ENCODE data around the gene TSHR. TPM values are rescaled to one million over a fixed set of nuclear protein-coding genes. Genes with fewer than 3 reads are reported as not detected.
"Not testable (repeated sequence)": the region's sequence is repeated elsewhere in the genome, so short reads cannot be mapped to it uniquely, and the experiment has no call there.

The TSHR gene
- total RNA-seq, 6 experiments from 2014 or later = not detected

- Mint-ChIP-seq H3K27ac (no peak overlapping the region), H3K36me3 (ENCODE audit: low read depth) (no peaks in the 10 kb centered on the region), H3K4me3 (no peak overlapping the region), H3K27me3 (ENCODE audit: insufficient read depth) (peaks cover 5% of the 10 kb centered on the region), H3K4me1 (ENCODE audit: low read depth) (peaks cover 42% of the 10 kb centered on the region), H3K9me3 (peaks cover 3% of the 10 kb centered on the region; the same call in 1 of the 2 replicates)
- DNase-seq = no peak
- TF ChIP-seq, protein P1, sequence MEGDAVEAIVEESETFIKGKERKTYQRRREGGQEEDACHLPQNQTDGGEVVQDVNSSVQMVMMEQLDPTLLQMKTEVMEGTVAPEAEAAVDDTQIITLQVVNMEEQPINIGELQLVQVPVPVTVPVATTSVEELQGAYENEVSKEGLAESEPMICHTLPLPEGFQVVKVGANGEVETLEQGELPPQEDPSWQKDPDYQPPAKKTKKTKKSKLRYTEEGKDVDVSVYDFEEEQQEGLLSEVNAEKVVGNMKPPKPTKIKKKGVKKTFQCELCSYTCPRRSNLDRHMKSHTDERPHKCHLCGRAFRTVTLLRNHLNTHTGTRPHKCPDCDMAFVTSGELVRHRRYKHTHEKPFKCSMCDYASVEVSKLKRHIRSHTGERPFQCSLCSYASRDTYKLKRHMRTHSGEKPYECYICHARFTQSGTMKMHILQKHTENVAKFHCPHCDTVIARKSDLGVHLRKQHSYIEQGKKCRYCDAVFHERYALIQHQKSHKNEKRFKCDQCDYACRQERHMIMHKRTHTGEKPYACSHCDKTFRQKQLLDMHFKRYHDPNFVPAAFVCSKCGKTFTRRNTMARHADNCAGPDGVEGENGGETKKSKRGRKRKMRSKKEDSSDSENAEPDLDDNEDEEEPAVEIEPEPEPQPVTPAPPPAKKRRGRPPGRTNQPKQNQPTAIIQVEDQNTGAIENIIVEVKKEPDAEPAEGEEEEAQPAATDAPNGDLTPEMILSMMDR (IDR thresholded peaks at IDR 0.05) = no peak
Observed at GRCh38 chr14:80944861-80945617, 10.4 kb upstream of the TSHR start.

DNA sequence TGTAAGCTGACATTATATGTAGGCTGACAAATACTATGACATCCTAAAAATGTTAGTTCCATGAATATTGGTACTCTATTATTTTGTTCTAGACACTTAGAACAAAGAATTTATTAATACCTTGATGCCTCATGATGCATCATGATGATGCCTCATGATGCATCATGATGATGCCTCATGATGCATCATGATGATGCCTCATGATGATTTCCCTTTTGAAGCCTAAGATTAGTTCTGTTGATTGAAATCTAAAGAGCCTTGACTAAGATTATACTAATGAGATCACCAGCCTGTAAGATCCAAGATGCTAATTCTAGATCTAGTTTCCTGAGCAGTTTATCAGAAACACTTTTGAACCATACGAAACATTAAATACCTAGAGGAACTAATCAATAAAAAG, 9.2 kb upstream of the TSHR start:
- no peaks in the 10 kb centered on the region for H3K36me3 Mint-ChIP-seq (ENCODE audit: low read depth)
- DNase-seq = peak; percentile 10
- H3K9me3 Mint-ChIP-seq = peaks cover 3% of the 10 kb centered on the region; the same call in 1 of the 2 replicates
- H3K4me3 Mint-ChIP-seq = no peak overlapping the region
- peak overlapping the region; percentile 50 for H3K27ac Mint-ChIP-seq
- H3K4me1 Mint-ChIP-seq (ENCODE audit: low read depth) = peaks cover 33% of the 10 kb centered on the region
- TF ChIP-seq, protein P1 (IDR thresholded peaks at IDR 0.05) = no peak
- peaks cover 5% of the 10 kb centered on the region for H3K27me3 Mint-ChIP-seq (ENCODE audit: insufficient read depth)

DNA sequence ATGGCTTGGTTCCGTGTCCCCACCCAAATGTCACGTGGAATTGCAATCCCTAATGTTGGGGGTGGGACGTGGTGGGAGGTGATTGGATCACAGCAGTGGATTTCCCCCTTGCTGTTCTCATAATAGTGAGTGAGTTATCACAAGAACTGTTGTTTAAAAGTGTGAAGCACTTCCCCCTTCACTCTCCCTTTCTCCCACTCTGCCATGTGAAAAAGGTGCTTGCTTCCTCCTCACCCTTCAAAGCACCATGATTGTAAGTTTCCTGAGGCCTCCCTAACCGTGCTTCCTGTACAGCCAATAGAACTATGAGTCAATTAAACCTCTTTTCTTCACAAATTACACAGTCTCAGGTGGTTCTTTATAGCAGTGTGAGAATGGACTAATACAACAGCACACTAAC, 8.6 kb upstream of the TSHR start:
- TF ChIP-seq, protein P1 (IDR thresholded peaks at IDR 0.05) = no peak
- Mint-ChIP-seq H3K9me3 (peaks cover 3% of the 10 kb centered on the region; the same call in 1 of the 2 replicates), H3K4me1 (ENCODE audit: low read depth) (peaks cover 31% of the 10 kb centered on the region), H3K36me3 (ENCODE audit: low read depth) (no peaks in the 10 kb centered on the region), H3K27me3 (ENCODE audit: insufficient read depth) (peaks cover 5% of the 10 kb centered on the region), H3K4me3 (no peak overlapping the region), H3K27ac (no peak overlapping the region)
- no peak for DNase-seq

DNA sequence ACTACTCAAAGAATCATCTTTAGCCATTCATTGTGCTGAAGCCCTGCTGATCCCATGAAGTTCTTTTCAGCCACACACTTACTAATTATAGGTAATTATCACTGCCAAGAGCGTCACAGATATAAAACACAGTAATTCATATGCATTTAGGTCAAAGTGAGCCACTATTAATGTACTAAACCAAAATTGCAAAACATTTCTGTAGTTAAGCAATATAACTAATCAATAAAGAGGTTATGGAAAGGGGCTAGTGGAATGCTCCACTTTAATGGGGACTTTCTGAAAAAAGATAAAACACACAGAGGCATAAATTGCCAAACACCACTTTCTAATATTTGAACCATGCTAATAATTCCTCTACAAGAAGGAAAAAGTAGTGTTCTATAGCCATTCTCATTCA, 7.1 kb upstream of the TSHR start:
- DNase-seq = no peak
- peaks cover 3% of the 10 kb centered on the region; the same call in 1 of the 2 replicates for H3K9me3 Mint-ChIP-seq
- no peak overlapping the region for H3K4me3 Mint-ChIP-seq
- no peak overlapping the region for H3K27ac Mint-ChIP-seq
- peaks cover 16% of the 10 kb centered on the region for H3K4me1 Mint-ChIP-seq (ENCODE audit: low read depth)
- H3K27me3 Mint-ChIP-seq (ENCODE audit: insufficient read depth) = peaks cover 5% of the 10 kb centered on the region
- TF ChIP-seq, protein P1 (IDR thresholded peaks at IDR 0.05) = no peak
- no peaks in the 10 kb centered on the region for H3K36me3 Mint-ChIP-seq (ENCODE audit: low read depth)

- Mint-ChIP-seq H3K4me1 (ENCODE audit: low read depth) (peaks cover 11% of the 10 kb centered on the region), H3K36me3 (ENCODE audit: low read depth) (no peaks in the 10 kb centered on the region), H3K27ac (no peak overlapping the region), H3K4me3 (no peak overlapping the region), H3K9me3 (peaks cover under 1% of the 10 kb centered on the region; the same call in 1 of the 2 replicates), H3K27me3 (ENCODE audit: insufficient read depth) (peaks cover 9% of the 10 kb centered on the region)
- DNase-seq = no peak
- TF ChIP-seq, protein P1 (IDR thresholded peaks at IDR 0.05) = no peak
Observed at GRCh38 chr14:80951491-80951890, 3.9 kb upstream of the TSHR start.

DNA sequence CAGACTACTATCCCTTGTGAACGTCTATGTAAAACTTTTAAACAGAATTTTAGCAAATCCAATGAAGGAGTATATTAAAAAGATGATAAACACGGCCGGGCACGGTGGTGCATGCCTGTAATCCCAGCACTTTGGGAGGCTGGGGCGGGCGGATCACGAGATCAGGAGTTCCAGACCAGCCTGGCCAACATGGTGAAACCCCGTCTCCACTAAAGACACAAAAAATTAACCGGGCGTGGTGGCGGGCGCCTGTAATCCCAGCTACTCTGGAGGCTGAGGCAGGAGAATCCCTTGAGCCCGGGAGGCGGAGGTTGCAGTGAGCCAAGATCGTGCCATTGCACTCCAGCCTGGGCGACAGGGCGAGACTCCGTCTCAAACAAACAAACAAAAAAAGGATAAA, 2.2 kb upstream of the TSHR start:
- H3K36me3 Mint-ChIP-seq (ENCODE audit: low read depth); H3K9me3 Mint-ChIP-seq; DNase-seq; H3K4me3 Mint-ChIP-seq; H3K4me1 Mint-ChIP-seq (ENCODE audit: low read depth); H3K27ac Mint-ChIP-seq: not testable (repeated sequence)
- peaks cover 16% of the 10 kb centered on the region for H3K27me3 Mint-ChIP-seq (ENCODE audit: insufficient read depth)

Measured in HFFc6 (cell line).